Stimulated activated CD8-positive, alpha-beta memory T cell treated with anti-CD3 and anti-CD28 coated beads, Interleukin-12 subunit alpha, Interleukin-12 subunit beta, amount 100 ng/mL, for 1 hour (primary cell): ENCODE data around the gene MIA.
"Not testable (repeated sequence)": the region's sequence is repeated elsewhere in the genome, so short reads cannot be mapped to it uniquely, and the experiment has no call there.

Experiments used
- DNase-seq: peaks from one replicate; pipeline ENCODE4 v3.0.0-alpha.2; 2020; ENCODE audit warnings: low read depth

MIA gene

GRCh38 chr19:40750874-40751537, 24.3 kb upstream of the MIA start, which contains the start of gene SNRPA:
Gene SNRPA, plus strand, starts transcription at chr19:40751203. Its CDS starts 206 bp downstream, at chr19:40751409.
- DNase-seq, result peak; percentile 93

- DNase-seq, result no peak
These were observed 23.0 kb upstream of the MIA start for GRCh38 chr19:40752257-40752781.

- no peak for DNase-seq
These were observed 20.6 kb upstream of the MIA start for GRCh38 chr19:40754611-40755247.

GRCh38 chr19:40755248-40755624, 20.1 kb upstream of the MIA start:
- DNase-seq, result no peak

GRCh38 chr19:40755791-40756190, 19.5 kb upstream of the MIA start:
- no peak for DNase-seq

- DNase-seq, result no peak
These were observed 18.7 kb upstream of the MIA start for GRCh38 chr19:40756502-40757110.

GRCh38 chr19:40758491-40758890, 16.8 kb upstream of the MIA start:
- DNase-seq, result no peak

- no peak for DNase-seq
These were observed 16.0 kb upstream of the MIA start for GRCh38 chr19:40759352-40759751.

GRCh38 chr19:40762754-40763470, 12.4 kb upstream of the MIA start:
- no peak for DNase-seq

GRCh38 chr19:40763526-40763925, 11.8 kb upstream of the MIA start:
- no peak for DNase-seq

GRCh38 chr19:40763963-40764362, 11.4 kb upstream of the MIA start:
- DNase-seq, result no peak

GRCh38 chr19:40766385-40766784, 8.9 kb upstream of the MIA start:
- not testable (repeated sequence) for DNase-seq

- no peak for DNase-seq
These were observed 6.5 kb upstream of the MIA start for GRCh38 chr19:40768869-40769268.

GRCh38 chr19:40771101-40771862, 4.0 kb upstream of the MIA start:
- DNase-seq, result not testable (repeated sequence)

GRCh38 chr19:40775632-40776022, 306 bp downstream of the MIA start:
- DNase-seq, result no peak

- no peak for DNase-seq
These were observed 1.0 kb downstream of the MIA start for GRCh38 chr19:40776364-40776763.

- peak; percentile 84 for DNase-seq
These were observed 1.8 kb downstream of the MIA start for GRCh38 chr19:40776932-40777644.

GRCh38 chr19:40777645-40777936, 2.3 kb downstream of the MIA start:
- no peak for DNase-seq

- DNase-seq, result peak; percentile 99
These were observed 2.8 kb downstream of the MIA start, which contains the start of gene RAB4B for GRCh38 chr19:40777937-40778705. Gene RAB4B, plus strand, starts transcription at chr19:40778247. Its CDS starts 129 bp downstream, at chr19:40778376.

- no peak for DNase-seq
These were observed 3.5 kb downstream of the MIA start for GRCh38 chr19:40778706-40779284.
